ENCODE data around the gene MAD2L1BP. TPM values are rescaled to one million over a fixed set of nuclear protein-coding genes. Genes with fewer than 3 reads are reported as not detected.

MAD2L1BP gene
- total and polyA plus RNA-seq, 2 donors (not counting 3 experiments of a cell fraction or from before 2014, with no cell fraction given) = 32.3 to 62.0 TPM

DNA sequence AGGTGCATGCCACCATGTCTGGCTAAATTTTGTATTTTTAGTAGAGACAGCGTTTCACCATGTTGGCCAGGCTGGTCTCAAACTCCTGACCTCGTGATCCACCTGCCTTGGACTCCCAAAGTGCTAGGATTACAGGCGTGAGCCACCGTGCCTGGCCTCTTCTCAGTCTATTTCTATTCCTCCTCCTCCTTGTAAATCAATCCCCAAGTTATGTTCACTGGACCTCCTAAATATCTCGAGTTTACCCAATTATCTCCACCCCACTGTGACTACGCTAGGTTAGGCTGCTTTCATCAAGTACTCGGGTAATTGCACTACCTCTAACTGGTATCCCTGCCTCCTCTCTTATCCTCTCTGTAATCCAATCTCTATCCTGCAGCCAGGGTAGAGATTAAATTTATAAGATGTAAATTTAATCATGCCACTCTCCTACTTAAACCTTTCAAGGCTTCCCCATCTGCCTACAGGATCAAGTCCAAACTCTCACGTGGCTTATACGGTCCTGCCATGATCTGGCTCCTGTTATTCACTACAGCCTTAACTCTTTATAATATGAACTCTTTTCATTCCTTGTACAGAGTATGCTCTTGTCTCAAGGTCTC, 837 bp upstream of the MAD2L1BP start:
- BruUV-seq (replicated peaks) = no TSS peak
- DNase-seq (ENCODE audit: low read depth, low spot score) (no peak), FAIRE-seq (no peak)
- H3K9me1 ChIP-seq (replicated peaks; ENCODE audit: control insufficient read depth, extremely low read depth, insufficient read depth, low read length) = no peaks in the 10 kb centered on the region
- no peaks in the 10 kb centered on the region for H4K20me1 ChIP-seq (replicated peaks; ENCODE audit: control insufficient read depth, extremely low read depth, insufficient read depth, low read length)
- H3K4me3 ChIP-seq (replicated peaks in 1 of 3; ENCODE audit: insufficient read depth in 1 of 3, low read depth in 1 of 3, low read length in 3 of 3) = no peak overlapping the region
- H3K27me3 ChIP-seq (ENCODE audit: control insufficient read depth in 2 of 2, insufficient read depth in 2 of 2, low read length in 2 of 2) = no peaks in the 10 kb centered on the region
- POLR2A ChIA-PET = interaction anchor here (0.6 kb wide), 1 partner anchor 124 kb away, joined by 5 read pairs; the partner anchor contains the start of gene LRRC73
- peak overlapping the region; percentile 69 for H2AFZ ChIP-seq (ENCODE audit: low read depth, low read length)
- peaks cover 8% of the 10 kb centered on the region for H3K4me1 ChIP-seq (ENCODE audit: control insufficient read depth, extremely low read depth, insufficient read depth, low read length)
- TF ChIP-seq POLR2A (IDR thresholded peaks at IDR 0.05; ENCODE audit: low read depth, low read length) = no peak
- TF ChIP-seq POLR2AphosphoS5 (IDR thresholded peaks at IDR 0.05; ENCODE audit: insufficient read depth, low read depth, low read length) = no peak
- TF ChIP-seq FOS (IDR thresholded peaks at IDR 0.05; ENCODE audit: borderline replicate concordance, insufficient read depth, low read length) = no peak
- TF ChIP-seq, protein P1, sequence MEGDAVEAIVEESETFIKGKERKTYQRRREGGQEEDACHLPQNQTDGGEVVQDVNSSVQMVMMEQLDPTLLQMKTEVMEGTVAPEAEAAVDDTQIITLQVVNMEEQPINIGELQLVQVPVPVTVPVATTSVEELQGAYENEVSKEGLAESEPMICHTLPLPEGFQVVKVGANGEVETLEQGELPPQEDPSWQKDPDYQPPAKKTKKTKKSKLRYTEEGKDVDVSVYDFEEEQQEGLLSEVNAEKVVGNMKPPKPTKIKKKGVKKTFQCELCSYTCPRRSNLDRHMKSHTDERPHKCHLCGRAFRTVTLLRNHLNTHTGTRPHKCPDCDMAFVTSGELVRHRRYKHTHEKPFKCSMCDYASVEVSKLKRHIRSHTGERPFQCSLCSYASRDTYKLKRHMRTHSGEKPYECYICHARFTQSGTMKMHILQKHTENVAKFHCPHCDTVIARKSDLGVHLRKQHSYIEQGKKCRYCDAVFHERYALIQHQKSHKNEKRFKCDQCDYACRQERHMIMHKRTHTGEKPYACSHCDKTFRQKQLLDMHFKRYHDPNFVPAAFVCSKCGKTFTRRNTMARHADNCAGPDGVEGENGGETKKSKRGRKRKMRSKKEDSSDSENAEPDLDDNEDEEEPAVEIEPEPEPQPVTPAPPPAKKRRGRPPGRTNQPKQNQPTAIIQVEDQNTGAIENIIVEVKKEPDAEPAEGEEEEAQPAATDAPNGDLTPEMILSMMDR (IDR thresholded peaks at IDR 0.05; ENCODE audit: extremely low read depth in 1 of 2, insufficient read depth in 1 of 2, low read depth in 1 of 2, low read length in 2 of 2) = no peak
- TF ChIP-seq MYC (IDR thresholded peaks at IDR 0.05; ENCODE audit: low read depth, low read length) = no peak
- no peak for TF ChIP-seq EZH2 (IDR thresholded peaks at IDR 0.05; ENCODE audit: borderline replicate concordance, low read depth, low read length, severe bottlenecking)
- no peak for TF ChIP-seq JUN (IDR thresholded peaks at IDR 0.05; ENCODE audit: borderline replicate concordance, insufficient read depth, insufficient read length, low read depth)
- TF ChIP-seq, protein P2, sequence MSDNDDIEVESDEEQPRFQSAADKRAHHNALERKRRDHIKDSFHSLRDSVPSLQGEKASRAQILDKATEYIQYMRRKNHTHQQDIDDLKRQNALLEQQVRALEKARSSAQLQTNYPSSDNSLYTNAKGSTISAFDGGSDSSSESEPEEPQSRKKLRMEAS (IDR thresholded peaks at IDR 0.05; ENCODE audit: insufficient read depth, insufficient read length) = no peak
- no peak for TF ChIP-seq GATA2 (IDR thresholded peaks at IDR 0.05; ENCODE audit: insufficient read depth, insufficient read length, low read depth, low read length)
- CTCF ChIA-PET = interaction anchor here (1.3 kb wide), 1 partner anchor 14 kb away, joined by 4 read pairs; no protein-coding TSS in a partner anchor
- no peak overlapping the region for H3K9ac ChIP-seq (replicated peaks; ENCODE audit: extremely low read depth, insufficient read depth, low read length)
- H3K4me2 ChIP-seq (ENCODE audit: insufficient read depth, low read length) = no peak overlapping the region
- dilution Hi-C loops (cut with MboI; ENCODE audit: extremely low pct_ligation_motif_present, low sequenced_read_pairs) (no loop called here), intact Hi-C loops (cut with micrococcal nuclease) (no loop called here)
- H3K9me3 ChIP-seq (replicated peaks; ENCODE audit: control insufficient read depth, insufficient read depth, low read length) = no peaks in the 10 kb centered on the region
- H3K79me2 ChIP-seq (ENCODE audit: control insufficient read depth, insufficient read depth, low read length) = peaks cover 33% of the 10 kb centered on the region
- peaks cover 2 to 5% of the 10 kb centered on the region in 2 experiments for H3K36me3 ChIP-seq (ENCODE audit: control insufficient read depth in 2 of 2, extremely low read depth in 1 of 2, insufficient read depth in 2 of 2, low read length in 2 of 2)
- H3K27ac ChIP-seq (ENCODE audit: insufficient read depth, low read depth, low read length) = no peak overlapping the region
